HG03045 (cell line): ENCODE data around the gene TMEM88.
"Not testable (repeated sequence)": the region's sequence is repeated elsewhere in the genome, so short reads cannot be mapped to it uniquely, and the experiment has no call there.

Experiments used
- ATAC-seq: cut with Tn5 transposase; IDR thresholded peaks from one replicate; pipeline ENCODE4 v1.9.1; 2021; ENCODE audit warnings: mild to moderate bottlenecking, moderate library complexity; ENCODE audit not compliant: unreplicated experiment

The TMEM88 gene

DNA sequence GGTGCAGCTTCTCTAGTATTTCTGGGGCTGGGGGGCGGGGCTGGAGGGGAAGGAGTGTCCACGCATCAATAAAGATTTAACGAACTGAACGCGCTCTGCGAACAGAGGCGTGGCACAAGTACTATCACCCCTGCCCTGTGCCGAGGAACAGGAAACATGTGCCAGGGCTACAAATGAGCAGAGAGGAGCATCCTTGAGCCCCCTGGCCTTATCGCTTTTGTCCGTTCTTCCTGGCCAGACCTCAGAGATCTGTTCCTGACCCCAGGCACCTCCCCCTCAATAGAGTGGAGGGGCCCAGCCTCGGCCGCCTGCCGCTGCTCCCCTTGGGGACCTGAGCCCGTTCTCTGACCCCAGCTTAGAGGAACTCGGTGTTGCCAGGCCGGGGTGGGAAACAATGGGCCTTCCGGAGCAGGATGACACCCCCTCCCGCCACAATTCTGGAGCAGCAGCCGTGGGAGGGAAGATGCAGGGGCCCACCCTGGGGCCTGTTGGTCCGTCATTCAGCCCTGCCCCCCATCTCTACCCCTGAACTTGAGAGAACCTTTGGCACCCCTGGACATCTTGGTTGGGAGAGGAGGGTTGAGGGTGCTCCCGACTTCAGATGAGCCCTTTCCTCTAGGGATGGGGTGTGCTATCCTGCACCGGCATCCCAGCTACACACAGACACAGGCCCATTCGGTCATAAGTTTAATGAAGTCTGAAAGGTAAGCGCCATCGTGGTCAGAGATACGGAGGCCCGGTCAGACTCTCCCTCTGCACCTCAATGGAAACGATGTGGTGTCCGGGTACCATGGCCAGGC is 1.3 kb downstream of the TMEM88 start:
- ATAC-seq = no peak

DNA sequence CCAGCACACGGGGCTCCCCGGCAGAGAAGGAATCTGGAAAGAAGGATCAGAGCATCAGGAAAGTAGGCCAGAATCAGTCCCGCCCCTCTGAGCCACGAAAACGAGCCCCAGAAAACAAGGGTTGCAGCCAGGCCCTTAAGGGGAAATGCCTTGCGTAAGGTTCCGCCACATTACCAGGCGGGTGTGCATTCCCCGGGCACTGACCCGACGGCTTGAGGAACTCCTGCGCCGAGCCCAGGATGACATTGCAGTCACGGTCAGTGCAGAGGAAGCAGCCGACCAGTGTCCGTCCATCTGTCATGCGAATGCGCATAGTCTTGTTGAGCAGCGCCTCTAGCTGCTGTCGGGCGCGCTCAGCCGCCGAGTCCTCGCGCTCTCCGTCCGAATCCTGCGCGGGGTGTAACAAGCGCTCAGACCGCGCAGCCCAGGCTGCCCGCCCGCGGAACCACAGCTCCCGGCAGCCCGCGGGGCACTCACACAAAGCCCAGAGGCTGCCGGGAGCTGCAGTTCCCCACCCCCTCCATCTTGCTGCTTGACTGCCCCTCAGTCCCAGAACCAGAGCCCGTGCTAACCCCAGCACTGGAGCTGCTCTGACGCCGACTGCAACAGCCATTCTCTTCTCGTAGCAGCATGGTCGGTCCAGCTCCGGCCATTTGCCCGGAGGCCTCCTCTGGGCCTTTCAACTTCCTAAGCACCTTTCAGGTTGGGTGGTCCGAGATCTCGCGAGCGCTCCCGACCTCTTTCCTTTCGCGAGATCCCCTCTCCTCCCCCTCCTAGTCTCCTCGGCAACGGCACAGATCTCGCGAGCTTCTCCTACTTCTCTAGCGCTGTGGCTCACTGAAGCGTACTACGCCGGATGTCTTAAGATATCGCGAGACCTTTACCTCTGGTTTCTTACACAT is 2.2 kb downstream of the TMEM88 start, which contains the start of gene NAA38:
NAA38 (minus strand) TSS at position 749 of the 902 bp plus-strand sequence; CDS start at position 653, 96 bp downstream.
- peak; percentile 68 for ATAC-seq

DNA sequence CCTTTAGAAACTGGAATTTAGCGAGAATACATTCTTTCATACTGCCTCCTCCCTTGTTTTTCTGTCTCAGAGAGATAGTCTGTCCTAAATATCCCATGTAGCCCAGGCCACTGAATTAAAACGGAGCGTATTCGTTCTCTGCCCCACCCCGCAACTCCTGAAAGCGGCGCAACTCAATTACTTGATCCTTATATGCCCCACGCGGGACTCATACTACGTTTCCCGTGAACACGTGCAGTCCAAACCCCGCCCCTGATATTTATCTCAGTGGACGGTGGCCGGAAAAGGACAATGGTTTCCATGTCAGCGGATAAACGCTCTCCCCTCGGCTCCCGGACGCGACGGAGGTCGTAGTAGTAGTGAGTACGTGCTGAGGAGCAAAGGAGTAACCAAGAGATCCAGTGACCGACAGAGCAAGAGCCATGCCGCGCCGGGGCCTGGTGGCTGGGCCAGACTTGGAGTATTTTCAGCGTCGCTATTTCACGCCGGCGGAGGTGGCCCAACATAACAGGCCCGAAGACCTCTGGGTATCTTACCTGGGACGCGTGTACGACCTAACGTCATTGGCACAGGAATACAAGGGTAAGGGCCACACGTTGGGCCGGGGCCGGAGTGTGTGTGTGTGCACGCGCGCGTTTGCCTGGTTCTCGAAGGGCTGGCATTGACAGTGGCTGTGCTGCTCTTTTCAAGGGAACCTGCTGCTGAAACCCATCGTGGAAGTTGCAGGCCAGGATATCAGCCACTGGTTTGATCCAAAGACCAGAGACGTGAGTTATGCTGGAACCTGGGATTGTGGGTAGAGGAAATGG is 3.1 kb downstream of the TMEM88 start, which contains the start of gene CYB5D1:
CYB5D1 (plus strand) TSS at position 291 of the 809 bp plus-strand sequence; CDS start at position 423, 132 bp downstream.
- peak; percentile 45 for ATAC-seq

DNA sequence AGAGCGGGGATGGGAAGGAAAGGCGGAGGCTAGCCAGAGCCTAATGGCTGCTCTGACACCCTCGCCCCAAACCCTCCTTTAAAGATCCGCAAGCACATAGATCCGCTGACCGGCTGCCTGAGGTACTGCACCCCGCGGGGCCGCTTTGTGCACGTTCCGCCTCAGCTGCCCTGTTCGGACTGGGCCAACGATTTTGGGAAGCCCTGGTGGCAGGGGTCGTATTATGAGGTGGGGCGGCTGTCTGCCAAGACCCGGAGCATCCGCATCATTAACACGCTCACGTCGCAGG is 3.6 kb downstream of the TMEM88 start:
- ATAC-seq = no peak

DNA sequence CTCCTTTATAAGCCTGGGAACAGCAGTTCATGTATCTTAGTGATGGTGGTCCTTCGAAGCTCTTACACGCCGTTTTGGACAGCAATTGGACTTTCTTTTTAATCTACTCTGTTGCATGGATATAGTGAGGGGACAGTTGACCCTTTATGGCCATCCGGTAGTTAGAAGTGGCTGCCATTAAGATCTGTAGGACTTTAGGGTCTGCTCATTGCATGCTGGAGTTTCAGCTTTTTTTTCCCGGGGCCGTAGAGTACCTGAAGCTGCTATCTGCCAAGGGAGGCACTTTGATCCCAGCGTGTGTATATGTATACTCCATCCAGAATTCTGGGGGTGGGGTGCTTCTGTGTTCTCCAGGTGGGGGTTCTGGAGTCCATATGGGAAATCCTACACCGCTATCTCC is 4.2 kb downstream of the TMEM88 start:
- no peak for ATAC-seq

DNA sequence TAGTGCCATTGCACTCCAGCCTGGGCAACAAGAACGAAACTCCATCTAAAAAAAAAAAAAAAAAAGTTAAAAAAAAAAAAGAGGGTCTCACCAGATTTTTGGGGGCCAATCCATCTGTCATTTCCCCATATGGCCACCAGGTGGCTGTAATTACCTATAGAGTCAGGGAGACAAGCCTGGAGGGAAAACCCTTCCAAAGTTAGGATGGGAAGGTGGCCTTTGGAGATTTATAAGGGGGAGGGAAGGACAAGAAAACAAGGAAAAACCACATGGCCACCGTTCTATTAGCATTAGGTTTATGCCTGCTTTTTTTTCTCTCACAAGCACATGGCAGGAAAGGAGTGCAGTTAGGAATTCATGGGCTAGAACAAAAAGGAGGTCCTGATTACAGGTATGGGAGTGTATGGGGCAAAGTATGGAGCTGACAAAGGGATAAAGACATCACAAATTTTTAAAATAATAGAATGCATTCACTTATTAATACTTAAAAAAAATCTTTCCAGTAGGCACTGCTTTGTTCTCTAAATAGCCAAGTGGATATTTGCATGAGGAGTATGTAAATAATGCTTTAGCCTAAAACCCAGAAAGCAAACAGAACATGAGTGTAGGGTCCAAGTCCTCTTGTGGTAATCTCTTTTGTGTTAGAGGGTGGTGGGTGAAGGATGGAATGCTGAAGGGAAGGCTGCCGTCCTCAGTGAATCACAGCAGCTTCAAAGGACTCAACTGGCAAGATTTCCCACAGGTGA is 8.0 kb downstream of the TMEM88 start:
- ATAC-seq = no peak

DNA sequence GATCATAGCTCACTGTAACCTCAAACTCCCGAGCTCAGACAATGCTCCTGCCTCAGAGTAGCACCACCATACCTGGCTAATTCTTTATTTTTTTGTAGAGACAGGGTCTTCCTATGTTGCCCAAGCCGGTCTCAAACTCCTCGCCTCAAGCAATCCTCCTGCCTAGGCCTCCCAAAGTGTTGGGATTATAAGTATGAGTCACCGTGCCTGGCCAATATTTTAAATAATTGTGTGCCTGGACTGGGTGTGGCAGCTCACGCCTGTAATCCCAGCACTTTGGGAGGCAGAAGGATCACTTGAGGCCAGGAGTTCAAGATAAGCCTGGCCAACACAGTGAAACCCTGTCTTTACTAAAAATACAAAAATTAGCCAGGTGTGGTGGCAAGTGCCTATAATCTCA is 9.5 kb downstream of the TMEM88 start:
- not testable (repeated sequence) for ATAC-seq

DNA sequence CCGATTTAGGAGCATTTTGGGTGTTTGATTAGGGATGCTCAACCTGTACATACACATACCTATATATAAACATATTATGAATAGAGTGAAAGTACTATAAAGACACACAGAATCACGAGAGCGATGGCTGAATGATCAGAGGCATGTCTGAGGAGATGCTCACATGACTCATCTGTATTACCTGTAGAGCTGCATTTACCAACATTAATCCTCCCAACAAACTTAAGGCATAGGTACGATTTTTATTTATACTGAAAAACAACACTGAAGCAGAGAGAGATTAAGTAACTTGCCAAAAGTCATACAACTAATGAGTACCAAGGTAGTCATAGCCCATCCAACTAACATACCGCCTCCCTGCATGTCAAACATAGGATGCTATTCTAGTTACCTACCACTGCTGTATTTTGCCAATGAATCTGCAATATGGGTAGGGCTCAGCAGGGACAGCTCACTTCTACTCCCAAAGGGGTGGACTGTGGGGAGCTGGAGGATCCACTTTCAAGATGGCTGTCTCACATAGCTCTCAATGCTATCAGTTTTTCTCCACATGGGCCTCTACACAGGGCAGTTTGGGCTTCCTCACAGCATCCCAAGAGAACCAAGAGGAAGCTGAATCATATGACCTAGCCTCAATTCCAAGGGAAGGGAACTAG is 10.3 kb downstream of the TMEM88 start:
- no peak for ATAC-seq

DNA sequence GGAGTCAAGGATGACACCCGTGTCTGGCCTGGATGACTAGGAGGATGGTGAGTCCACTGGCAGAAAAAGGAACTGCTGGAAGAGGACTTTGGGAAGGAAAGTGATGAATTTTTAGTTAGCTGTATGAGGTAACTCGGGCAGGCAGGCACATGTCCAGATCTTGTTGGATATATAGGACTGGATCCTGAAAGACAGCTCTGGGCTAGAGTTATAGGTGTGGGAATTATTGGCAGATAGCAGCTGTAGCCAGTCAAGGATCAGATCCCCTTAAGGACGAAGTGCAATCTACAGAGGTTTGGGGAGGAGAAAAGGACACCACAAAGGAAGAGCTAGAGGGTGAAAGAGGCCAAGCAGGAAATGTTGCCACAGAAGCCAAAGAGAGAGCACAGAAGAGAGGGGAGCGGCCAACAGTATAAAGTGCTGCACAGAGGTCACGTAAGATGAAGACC is 13.0 kb downstream of the TMEM88 start:
- ATAC-seq = no peak

DNA sequence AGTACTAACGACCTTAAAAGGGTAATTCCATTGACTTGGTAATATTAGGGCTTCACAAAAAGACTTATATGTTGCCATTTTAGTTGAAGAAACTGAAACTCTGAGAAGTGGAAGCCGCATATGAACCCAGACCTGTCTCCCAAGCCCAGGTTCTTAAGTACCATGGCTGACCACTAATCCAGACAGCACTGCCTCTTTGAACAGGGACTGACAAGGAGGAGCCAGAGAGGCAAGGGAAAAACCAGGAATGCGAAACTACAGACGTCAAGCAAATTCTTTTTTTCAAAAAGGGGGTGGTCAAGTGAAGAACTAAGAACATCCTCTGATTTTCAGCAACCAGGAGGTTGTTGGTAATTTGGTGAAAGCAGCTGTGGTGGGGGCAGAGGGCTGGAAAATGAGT is 18.2 kb downstream of the TMEM88 start:
- ATAC-seq = no peak

DNA sequence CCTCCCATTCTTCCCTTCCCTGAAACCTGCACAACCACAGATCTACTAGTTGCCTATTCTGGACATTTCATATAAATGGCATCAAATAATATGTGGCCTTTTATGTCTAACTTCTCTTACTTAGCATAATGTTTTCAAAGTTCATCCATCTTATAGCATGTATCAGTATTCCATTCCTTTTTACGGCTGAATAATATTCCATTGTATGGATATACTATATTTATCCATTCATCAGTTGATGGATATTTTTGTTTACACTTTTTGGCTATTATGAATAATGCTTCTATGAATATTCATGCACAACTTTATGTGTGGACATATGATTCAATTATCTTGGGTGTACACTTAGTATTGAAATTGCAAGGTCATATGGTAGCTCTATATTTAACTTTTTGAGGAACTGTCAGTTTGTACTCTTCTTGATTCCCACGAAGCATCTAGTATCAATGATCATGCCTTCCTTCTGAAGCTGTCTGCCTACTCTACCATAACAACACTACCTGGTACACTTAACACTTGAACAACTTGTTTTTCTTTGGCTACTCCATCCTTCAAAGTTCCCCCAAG is 21.0 kb downstream of the TMEM88 start:
- no peak for ATAC-seq

DNA sequence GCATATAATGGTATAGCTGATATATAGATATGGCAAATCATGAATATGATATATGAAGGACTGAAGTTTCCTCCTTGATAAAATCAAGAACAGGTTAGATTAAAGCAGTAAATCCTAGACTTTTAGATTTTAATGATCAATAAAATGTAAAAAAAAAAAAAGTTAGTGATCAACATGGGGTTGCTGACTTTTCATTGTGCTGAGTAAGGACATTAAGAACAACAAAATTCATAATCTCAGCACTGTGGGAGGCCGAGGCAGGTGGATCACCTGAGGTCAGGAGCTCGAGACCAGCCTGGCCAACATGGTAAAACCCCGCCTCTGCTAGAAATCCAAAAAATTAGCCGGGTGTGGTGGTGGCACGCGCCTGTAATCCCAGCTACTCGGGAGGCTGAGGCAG is 23.4 kb downstream of the TMEM88 start:
- no peak for ATAC-seq

DNA sequence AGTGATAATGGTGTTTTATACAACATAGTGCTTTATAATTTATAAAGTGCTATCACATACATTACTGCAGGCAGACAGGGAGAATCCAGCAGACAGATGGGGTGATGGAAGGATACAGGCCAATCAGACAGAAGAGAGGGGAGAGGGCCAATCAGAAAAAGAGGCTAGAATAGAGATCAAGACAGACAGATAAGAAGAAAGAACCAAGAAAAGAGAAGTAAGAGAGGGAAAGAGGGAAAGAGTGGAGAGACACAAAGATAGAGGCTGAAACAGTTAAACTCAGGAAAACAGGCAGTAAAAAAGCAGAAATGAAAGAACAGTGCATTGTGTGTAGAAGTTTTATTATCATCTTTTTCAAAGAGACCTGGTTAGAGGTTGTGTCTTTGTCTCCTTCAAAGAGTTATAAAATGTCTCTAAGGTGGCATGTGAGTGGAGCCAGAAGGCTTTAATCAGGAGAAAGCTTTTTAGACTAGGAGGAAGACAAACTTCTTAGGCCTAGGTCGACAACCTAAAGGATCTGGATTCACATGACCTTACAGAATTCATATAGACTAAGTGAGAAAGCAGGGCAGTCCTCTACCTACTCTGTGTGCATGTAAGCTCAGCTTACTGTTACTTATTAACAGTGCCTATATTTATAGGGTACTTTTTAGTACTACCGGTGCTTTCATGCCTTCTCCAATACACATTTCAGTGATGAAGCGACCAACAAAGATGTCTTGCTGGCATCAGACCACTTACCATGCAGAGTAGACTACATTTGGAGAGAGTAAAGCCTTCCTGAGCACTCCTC is 25.4 kb downstream of the TMEM88 start:
- no peak for ATAC-seq

DNA sequence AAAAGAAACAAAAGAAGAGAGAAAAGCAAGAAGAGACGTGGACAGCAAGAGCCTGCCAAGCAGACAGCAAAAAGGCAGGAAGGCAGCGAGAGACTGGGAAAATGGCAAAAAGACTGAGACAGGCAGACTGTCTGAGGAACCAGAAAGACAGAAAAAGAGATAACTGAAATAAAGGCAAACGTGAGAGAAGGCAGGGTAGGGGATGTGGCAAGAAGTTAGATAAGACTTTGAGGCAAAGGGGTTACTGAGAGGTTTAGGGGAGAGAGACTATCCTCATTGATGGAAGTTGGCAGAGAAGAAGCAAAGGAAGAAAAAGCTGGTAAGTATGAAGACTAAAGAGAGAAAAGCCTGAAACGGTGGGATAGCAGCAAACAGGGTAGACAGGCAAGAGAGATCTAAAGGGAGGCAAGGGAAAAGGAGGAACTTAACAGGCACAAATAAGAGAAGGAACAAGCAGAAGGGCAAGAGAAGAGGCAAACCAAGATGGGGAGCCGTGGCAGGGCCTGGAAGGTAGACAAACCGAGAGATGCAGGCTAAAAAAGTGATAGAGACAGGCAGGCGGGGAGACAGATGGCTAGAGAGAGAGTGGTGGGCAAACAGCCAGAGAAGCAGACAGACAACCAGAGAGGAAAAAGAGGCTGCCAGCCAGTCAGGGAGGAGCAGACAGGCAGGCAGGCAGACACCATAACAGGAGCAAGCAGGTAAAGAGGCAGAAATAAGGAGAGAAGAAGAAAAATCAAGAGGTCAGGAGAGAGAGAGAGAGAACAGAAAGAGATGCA is 26.6 kb downstream of the TMEM88 start:
- no peak for ATAC-seq

DNA sequence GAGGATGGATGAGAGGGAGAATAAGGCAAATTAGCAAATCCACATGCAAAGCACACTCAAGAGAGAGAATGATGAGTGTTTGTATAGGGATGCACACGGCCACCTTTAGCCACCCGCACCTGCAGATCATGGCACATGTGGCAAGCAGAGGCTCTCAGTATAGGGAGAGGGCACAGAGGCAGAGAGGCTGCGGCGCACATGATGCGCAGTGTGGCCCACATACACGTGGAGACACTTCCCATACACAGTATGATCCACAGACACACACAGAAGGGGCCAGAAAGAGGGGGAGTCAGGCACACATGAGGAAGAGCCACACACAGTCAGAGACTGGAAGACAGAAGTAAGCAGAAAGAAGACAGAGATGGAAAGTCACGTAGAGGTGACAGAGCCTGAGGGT is 27.2 kb downstream of the TMEM88 start:
- ATAC-seq = no peak

DNA sequence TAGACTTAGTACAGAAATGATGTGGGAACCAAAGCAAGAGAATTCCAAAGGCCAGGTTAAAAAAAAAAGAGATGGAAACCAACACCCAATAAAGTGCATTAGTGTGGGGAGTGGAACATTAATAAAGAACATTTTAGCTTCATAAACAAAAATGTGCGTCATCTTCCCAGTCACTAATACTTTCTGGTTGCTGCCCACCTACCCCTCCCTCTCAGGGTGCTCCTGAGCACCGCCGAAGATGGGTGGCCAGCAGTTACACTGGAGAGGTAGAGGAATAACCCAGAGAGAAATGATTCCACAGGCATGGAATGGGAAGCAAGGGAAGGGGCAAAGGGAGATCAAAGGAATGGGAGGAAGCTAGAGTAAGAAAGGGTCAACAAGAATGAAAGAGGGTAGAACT is 27.8 kb downstream of the TMEM88 start:
- no peak for ATAC-seq

DNA sequence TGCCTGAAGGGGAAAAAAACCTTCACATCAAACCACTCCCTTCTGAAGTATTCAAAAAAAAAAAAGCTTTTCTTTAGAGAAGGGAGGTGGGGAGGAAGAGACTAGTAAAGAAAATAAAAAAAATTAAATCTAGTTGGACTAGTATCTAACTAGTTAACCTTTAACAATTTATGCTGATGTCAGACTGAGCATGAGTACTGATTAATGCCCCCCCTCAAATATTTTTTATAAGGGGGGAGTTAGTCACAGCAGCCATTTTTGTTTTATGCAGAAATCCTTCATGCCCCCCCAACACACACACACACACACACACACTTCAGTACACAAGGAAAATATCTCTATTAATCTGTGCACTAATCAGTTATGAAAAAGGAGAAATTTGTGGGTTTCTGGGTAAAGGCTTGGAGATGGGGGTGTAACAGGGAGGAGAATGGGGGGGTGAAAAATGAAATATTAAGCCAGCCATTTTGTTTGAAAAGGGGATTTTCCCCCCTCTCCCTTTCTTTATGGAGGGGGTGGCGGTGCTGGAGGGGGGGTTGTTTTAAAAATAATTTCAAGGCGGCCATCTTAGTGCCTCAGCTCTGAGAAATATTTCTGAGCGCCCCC is 29.0 kb downstream of the TMEM88 start:
- no peak for ATAC-seq
